ENCODE data around the gene PTRH1. TPM values are rescaled to one million over a fixed set of nuclear protein-coding genes. Genes with fewer than 3 reads are reported as not detected.

Gene PTRH1
- total RNA-seq, 1 experiment from 2014 or later: 21.8 TPM

GRCh38 chr9:127680226-127680625 is 35.2 kb downstream of the PTRH1 start:
- RAD21 ChIA-PET (ENCODE audit: low non-redundant PET in 1 of 2, low total read pairs in 2 of 2, uncharacterized antibody in 2 of 2, unreplicated experiment in 2 of 2): no interaction called here
- TF ChIP-seq CBX3 (IDR thresholded peaks at IDR 0.05; ENCODE audit: low read depth) (no peak), REST (IDR thresholded peaks at IDR 0.05; ENCODE audit: low read depth) (no peak), FOSL1 (IDR thresholded peaks at IDR 0.05; ENCODE audit: low read depth) (no peak), ATF3 (IDR thresholded peaks at IDR 0.05) (no peak), CTCF (IDR thresholded peaks at IDR 0.05 in 2 of 3, conservative IDR thresholded peaks at IDR 0.05 in 1 of 3; ENCODE audit: borderline replicate concordance in 1 of 3, insufficient read depth in 1 of 3, low read depth in 2 of 3, low read length in 2 of 3) (no peak), YY1 (IDR thresholded peaks at IDR 0.05; ENCODE audit: extremely low read depth, insufficient replicate concordance, low read depth, low read length) (no peak), RAD21 (IDR thresholded peaks at IDR 0.05; ENCODE audit: low read depth) (no peak), SRF (IDR thresholded peaks at IDR 0.05; ENCODE audit: low read depth) (no peak), EGR1 (IDR thresholded peaks at IDR 0.05; ENCODE audit: low read depth) (no peak), TCF7L2 (IDR thresholded peaks at IDR 0.05; ENCODE audit: borderline replicate concordance, extremely low read depth, insufficient read depth, insufficient read length) (no peak), ZBTB33 (IDR thresholded peaks at IDR 0.05; ENCODE audit: extremely low read depth, insufficient replicate concordance, low read length) (no peak), ELF1 (IDR thresholded peaks at IDR 0.05; ENCODE audit: borderline replicate concordance, low read depth) (no peak), SP1 (IDR thresholded peaks at IDR 0.05; ENCODE audit: low read depth) (no peak), EZH2 (IDR thresholded peaks at IDR 0.05) (no peak), ZFX (IDR thresholded peaks at IDR 0.05) (no peak), POLR2A (IDR thresholded peaks at IDR 0.05; ENCODE audit: borderline replicate concordance, extremely low read depth, insufficient read depth, insufficient read length) (no peak)
- Histone ChIP-seq H3K4me3 (replicated peaks in 1 of 2; ENCODE audit: low read depth in 1 of 2, low read length in 2 of 2) (no peak overlapping the region), H3K4me2 (ENCODE audit: low read length) (no peak overlapping the region), H3K27me3 (ENCODE audit: insufficient read depth, low read length) (no peaks in the 10 kb centered on the region), H3K27ac (ENCODE audit: low read depth, low read length) (no peak overlapping the region), H3K9ac (ENCODE audit: low read length) (no peak overlapping the region), H3K9me3 (ENCODE audit: control insufficient read depth in 1 of 2, insufficient read depth in 1 of 2, low read depth in 1 of 2, low read length in 2 of 2) (no peaks in the 10 kb centered on the region), H3K9me2 (ENCODE audit: insufficient read depth) (no peaks in the 10 kb centered on the region), H2AFZ (ENCODE audit: low read depth, low read length, poor library complexity, severe bottlenecking) (no peak overlapping the region), H3K4me1 (ENCODE audit: control insufficient read depth in 1 of 2, insufficient read depth in 2 of 2, low read length in 2 of 2) (peaks cover 0 to 9% of the 10 kb centered on the region in 2 experiments; a peak in 1 of 4 replicates), H4K20me1 (ENCODE audit: insufficient read depth) (no peaks in the 10 kb centered on the region), H3K79me2 (ENCODE audit: insufficient read depth, low read length) (no peaks in the 10 kb centered on the region), H3K36me3 (ENCODE audit: control insufficient read depth in 1 of 2, insufficient read depth in 2 of 2, low read length in 2 of 2) (peaks cover 0 to 3% of the 10 kb centered on the region in 2 experiments; a peak in 1 of 4 replicates)
- no TSS peak for BruUV-seq (replicated peaks)
- DNase-seq (ENCODE audit: low read depth, low spot score) (no peak), ATAC-seq (no peak)
- POLR2A ChIA-PET: no interaction called here
- intact Hi-C loops (cut with micrococcal nuclease): no loop called here
- CTCF ChIA-PET: no interaction called here
